ENCODE data around the gene VLDLR.

The VLDLR gene

GRCh38 chr9:2621722-2622460, at the start of gene VLDLR:
Gene VLDLR, plus strand, starts transcription at chr9:2621787. Its CDS starts 403 bp downstream, at chr9:2622190.
- no peak for DNase-seq (ENCODE audit: low read depth)

GRCh38 chr9:2574203-2574602, 47.4 kb upstream of the VLDLR start:
- no peak for DNase-seq (ENCODE audit: low read depth)

- no peak for DNase-seq (ENCODE audit: low read depth)
Measured at GRCh38 chr9:2576631-2577030, 45.0 kb upstream of the VLDLR start.

DNA sequence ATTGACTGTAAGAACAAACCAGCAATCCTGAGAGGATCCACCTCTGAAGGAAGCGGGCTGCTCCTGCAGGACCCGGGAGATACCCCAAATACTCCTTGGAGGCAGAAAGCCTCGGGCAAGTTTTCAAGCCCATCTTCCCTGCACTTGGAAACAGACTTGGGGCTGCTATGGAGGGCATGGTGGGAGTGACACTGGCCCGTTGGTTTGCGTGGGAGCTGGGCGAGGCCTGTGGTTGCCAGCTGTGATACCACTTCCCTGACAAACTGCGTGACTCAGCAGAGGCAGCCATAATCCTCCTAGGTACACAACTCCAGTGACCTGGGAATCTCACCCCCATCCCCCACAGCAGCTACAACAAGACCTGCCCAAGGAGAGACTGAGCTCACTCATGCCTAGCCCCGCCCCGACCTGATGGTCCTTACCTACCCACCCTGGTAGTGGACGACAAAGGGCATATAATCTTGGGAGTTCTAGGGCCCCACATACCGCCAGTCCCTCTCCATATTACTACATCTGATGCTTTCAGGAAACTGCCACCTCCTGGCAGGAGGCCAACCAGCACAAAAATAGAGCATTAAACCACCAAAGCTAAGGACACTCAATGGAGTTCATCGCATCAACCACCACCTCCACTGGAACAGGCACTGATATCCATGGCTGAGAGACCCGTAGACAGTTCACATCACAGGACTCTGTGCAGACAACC, 38.1 kb upstream of the VLDLR start:
- no peak for DNase-seq (ENCODE audit: low read depth)

DNA sequence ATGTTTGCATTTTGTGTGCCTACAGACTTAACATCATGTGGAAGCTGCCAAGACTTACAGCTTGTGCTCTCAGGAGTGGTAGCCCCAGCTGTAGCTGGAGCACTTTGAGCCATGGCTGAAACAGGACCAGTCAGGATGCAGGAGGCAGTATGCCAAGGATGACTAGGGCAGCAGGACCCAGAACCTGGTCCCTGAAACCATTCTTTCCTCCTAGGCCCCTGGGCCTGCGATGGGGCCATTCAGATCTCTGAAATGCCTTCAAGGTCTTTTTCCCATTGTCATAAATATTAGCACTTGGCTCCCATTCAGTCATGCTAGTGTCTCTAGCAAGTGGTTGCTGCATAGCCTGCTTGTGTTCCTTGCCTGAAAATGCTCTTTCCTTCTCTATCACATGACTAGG, 29.6 kb upstream of the VLDLR start:
- DNase-seq (ENCODE audit: low read depth): no peak

- DNase-seq (ENCODE audit: low read depth): no peak
Measured at GRCh38 chr9:2593744-2594143, 27.8 kb upstream of the VLDLR start.

DNA sequence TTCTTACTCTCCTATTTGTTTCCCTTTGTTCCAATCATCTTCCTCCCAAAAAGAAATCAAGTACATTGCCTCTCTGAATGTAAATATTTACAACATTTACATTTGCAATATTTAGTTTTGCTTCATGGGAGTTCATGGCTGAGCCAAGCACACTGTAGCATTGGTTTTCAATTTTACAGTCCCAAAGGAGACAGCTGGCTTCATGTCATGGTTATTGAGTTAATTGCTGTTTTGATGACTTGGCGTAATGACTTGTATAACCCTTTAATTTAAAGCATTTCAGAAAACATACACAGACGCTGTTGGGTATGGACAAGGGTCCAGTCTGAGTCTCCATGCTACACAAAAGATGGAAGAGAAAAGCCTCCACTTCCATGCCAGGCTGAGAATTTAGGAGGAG, 25.6 kb upstream of the VLDLR start:
- DNase-seq (ENCODE audit: low read depth): no peak

- DNase-seq (ENCODE audit: low read depth): no peak
Measured at GRCh38 chr9:2597483-2597882, 24.1 kb upstream of the VLDLR start.

DNA sequence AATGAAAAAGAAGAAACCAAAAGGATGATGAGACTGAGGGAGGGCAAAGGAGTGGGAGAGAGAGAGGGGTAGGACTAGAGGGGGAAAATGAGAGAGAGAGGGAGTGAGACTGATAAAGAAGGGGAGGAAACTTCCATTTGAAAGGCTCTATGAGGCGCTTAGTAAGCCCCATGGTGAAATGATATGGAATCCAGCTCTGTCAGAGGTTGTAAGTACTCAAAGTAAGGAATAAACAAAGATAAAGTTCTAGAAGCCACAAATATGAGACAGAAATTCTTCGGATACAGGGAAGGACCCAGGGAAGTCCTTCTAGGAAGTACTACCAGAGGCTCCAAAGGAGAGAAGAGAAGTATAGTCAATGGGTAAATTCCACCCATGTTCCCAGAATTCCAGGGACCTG, 21.7 kb upstream of the VLDLR start:
- DNase-seq (ENCODE audit: low read depth): no peak

GRCh38 chr9:2600307-2600706, 21.3 kb upstream of the VLDLR start:
- no peak for DNase-seq (ENCODE audit: low read depth)

- DNase-seq (ENCODE audit: low read depth): no peak
Measured at GRCh38 chr9:2601785-2602378, 19.7 kb upstream of the VLDLR start.

DNA sequence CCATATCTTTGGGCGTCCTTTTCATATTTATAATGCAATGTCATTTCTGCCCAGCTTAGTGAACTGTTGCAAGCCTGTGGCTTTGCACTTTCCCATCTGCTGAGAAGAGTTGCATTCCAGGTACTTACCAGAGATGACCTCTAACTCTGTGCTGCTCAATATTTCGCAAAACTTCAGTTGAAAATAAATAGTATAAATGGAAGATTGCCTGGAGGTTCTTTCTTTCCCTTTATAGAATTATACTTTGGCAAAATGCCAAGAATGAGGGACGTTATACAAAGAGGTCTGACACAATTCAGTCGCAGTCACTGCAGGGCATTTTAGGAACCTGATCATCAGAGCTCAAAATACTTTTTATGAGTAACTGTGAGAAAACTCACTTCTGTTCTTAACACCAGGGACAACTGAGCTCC, 18.9 kb upstream of the VLDLR start:
- DNase-seq (ENCODE audit: low read depth): no peak

DNA sequence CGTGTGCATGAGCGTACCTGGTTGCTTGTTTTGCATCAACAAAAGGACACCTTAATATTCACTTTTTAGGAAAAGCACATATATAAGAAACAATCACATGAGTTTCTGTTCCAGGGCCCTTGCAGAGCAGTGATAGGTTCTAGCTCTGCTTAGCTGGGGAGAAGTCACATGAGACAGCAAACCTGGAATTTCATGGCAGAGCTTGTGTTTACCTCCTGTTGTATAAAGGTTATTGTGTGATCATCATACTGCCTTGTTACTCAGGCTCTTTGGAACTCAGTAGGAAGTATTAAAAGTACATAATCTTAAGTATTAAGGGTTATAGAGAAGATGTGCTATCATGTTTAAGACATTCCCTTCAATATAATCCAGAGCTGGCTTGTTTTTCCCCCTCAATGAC, 18.0 kb upstream of the VLDLR start:
- no peak for DNase-seq (ENCODE audit: low read depth)

DNA sequence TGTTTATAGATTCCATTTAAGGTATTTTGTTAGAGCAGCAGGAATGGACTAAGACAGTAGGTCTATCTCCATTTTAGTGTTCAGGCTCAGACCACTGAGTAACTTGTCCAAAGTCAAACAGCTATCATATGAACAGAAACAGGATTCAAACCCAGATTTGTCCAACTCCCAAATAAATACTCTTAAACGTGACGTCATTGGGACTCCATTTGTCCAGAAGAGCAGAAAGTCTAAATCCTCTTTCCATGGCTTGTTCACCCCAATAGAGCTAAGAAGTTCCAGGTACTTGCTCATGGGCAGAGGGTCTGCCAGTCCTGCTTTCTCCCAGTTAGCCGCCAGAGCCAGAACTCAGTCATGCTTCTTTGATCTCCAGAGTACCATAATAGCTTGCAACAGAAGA, 16.3 kb upstream of the VLDLR start:
- DNase-seq (ENCODE audit: low read depth): no peak

- no peak for DNase-seq (ENCODE audit: low read depth)
Measured at GRCh38 chr9:2608276-2608675, 13.3 kb upstream of the VLDLR start.

DNA sequence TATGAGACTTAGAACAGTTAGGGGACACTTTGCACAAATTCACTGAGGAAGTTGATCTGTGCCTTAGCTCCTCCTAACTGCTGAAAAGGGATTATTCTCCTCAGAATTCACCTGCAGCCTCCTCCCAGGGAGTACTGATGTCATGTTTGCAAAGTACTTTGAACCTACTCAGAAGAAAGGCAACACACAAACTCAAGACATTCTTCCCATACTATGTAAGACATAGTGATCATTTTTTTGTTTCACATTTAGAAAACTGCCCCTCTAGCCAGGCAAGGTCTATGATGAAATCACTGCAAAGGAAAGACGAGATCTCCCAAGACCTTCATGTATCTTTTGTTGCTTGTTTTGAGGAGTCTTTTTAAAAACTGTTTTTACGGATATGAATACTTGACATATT, 10.6 kb upstream of the VLDLR start:
- no peak for DNase-seq (ENCODE audit: low read depth)

DNA sequence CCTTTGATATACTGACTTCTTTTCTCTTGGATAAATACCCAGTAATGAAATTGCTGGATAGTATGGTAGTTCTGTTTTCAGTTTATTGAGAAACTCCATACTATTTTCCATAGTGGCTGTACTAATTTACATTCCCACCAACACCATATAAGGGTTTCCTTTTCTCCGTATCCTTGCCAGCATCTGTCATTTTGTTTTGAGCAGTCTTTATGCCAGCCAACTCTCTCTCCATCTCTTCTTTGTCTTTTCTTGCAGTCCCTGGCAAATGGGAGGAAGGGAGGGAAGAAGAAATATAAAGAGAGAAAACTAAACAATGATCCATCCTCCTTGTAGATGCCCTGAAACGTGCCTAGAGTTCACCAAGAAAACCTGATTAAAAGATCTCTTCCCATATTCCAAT, 9.6 kb upstream of the VLDLR start:
- no peak for DNase-seq (ENCODE audit: low read depth)

GRCh38 chr9:2613730-2614271, 7.8 kb upstream of the VLDLR start:
- no peak for DNase-seq (ENCODE audit: low read depth)

- DNase-seq (ENCODE audit: low read depth): no peak
Measured at GRCh38 chr9:2615497-2615896, 6.1 kb upstream of the VLDLR start.

GRCh38 chr9:2616692-2617377, 4.8 kb upstream of the VLDLR start:
- DNase-seq (ENCODE audit: low read depth): no peak

DNA sequence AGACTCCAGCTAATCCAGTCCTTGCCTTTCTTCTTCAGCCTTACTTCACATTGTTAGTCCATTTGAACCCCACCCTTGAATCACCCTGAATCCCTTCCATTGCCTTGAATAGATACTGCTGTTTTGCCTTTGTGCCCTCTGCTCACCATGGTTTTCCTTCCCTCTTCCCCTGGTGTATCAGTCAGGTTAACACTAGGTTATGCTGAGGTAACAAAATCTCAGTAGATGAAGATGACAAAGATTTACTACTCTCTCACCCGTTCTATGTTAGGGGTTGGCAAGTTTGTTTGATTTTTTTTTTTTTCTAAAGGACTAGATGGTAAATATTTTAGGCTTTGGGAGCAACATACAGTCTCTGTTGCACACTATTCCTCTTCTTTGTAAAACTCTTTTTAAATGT, 3.3 kb upstream of the VLDLR start:
- DNase-seq (ENCODE audit: low read depth): no peak

DNA sequence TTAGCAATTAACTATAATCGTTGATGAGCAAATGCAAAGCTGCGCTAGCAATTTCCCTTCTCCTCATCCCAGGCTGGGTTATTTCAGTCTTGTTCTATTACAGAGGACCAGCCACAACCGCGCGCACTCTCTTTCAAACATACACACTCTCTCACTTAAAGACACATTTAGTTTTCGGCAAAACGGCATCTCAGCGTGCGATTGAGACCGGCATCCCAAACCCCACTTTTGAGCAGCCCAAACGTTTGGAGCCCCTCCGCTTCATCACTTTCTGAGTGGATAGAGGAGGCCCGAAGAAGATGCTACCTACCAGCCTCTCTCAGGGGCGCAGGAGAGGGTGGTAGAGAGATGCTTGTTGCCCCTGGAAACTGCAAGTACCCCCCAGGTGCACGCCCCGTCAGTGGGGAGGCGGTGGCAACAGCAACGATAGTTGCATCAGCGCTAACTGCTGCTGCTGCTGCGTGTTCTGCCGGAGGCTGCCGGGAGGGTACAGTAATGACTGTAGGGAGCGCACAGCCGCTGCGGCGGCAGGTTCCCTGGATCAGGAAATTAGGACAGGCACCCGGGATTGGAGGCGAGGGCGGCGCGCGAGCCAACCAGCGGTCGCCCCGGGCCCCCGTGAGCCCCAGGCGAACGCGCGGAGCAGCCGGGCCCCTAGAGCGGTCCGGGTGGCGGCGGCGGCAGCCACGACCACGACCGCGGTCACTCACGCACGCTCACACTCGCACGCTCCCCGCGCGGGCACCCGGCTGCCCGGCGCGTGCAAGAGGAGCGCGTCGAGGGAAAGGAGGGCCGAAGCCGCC, 467 bp upstream of the VLDLR start:
- DNase-seq (ENCODE audit: low read depth): no peak
